IgD-negative memory B cell (primary cell): ENCODE data around the gene UBE2D4. TPM values are rescaled to one million over a fixed set of nuclear protein-coding genes. Genes with fewer than 3 reads are reported as not detected.
"Not testable (repeated sequence)": the region's sequence is repeated elsewhere in the genome, so short reads cannot be mapped to it uniquely, and the experiment has no call there.

Source experiments
- H3K27ac Mint-ChIP-seq, 3 donors: one replicate each; pipeline ENCODE4 v1.8.0; 2020 to 2022; ENCODE audit warnings: mild to moderate bottlenecking in 3 of 3, mixed read lengths in 3 of 3, moderate library complexity in 1 of 3
- H3K27me3 Mint-ChIP-seq: one replicate; pipeline ENCODE4 v1.8.0; 2021; ENCODE audit warnings: mixed read lengths
- H3K36me3 Mint-ChIP-seq: one replicate; pipeline ENCODE4 v1.8.0; 2020; ENCODE audit warnings: mild to moderate bottlenecking, mixed read lengths
- H3K4me1 Mint-ChIP-seq, 3 donors: one replicate each; pipeline ENCODE4 v1.8.0; 2020 to 2022; ENCODE audit warnings: mixed read lengths in 3 of 3, mild to moderate bottlenecking in 1 of 3
- H3K4me3 Mint-ChIP-seq, 4 donors: one replicate each; pipeline ENCODE4 v1.8.0; 2020 to 2022; ENCODE audit warnings: mild to moderate bottlenecking in 4 of 4, mixed read lengths in 4 of 4, moderate library complexity in 3 of 4
- H3K9me3 Mint-ChIP-seq, 3 donors: one replicate each; pipeline ENCODE4 v1.8.0; 2020 to 2021; ENCODE audit warnings: mixed read lengths in 3 of 3, mild to moderate bottlenecking in 1 of 3
- polyA plus RNA-seq: library from polyadenylated mRNA; unstranded; fragments of 300-500 nt; fragmentation: Illumina TruSeq; gene quantifications from one replicate; pipeline ENCODE4 v1.2.3, GENCODE V29; 2021

Gene UBE2D4
- polyA plus RNA-seq, 1 donor from 2014 or later: 15.1 TPM

GRCh38 chr7:43969586-43969985 is 43.4 kb downstream of the UBE2D4 start:
- not testable (repeated sequence) for H3K27me3 Mint-ChIP-seq, H3K36me3 Mint-ChIP-seq, H3K4me3 Mint-ChIP-seq, H3K27ac Mint-ChIP-seq, H3K4me1 Mint-ChIP-seq, H3K9me3 Mint-ChIP-seq

GRCh38 chr7:43970698-43971097 is 44.5 kb downstream of the UBE2D4 start:
- not testable (repeated sequence) for H3K27me3 Mint-ChIP-seq, H3K36me3 Mint-ChIP-seq, H3K9me3 Mint-ChIP-seq, H3K4me3 Mint-ChIP-seq, H3K27ac Mint-ChIP-seq, H3K4me1 Mint-ChIP-seq

- H3K4me1 Mint-ChIP-seq, H3K4me3 Mint-ChIP-seq, H3K9me3 Mint-ChIP-seq, H3K27ac Mint-ChIP-seq, H3K36me3 Mint-ChIP-seq, H3K27me3 Mint-ChIP-seq: not testable (repeated sequence)
These were observed 47.9 kb downstream of the UBE2D4 start for GRCh38 chr7:43974033-43974573.

- not testable (repeated sequence) for H3K36me3 Mint-ChIP-seq, H3K9me3 Mint-ChIP-seq, H3K4me3 Mint-ChIP-seq, H3K27ac Mint-ChIP-seq, H3K4me1 Mint-ChIP-seq, H3K27me3 Mint-ChIP-seq
These were observed 48.7 kb downstream of the UBE2D4 start for GRCh38 chr7:43974725-43975482.

GRCh38 chr7:43977525-43977924 is 51.3 kb downstream of the UBE2D4 start:
- Mint-ChIP-seq H3K4me3 (no peak overlapping the region), H3K27me3 (no peaks in the 10 kb centered on the region), H3K36me3 (no peaks in the 10 kb centered on the region), H3K9me3 (no peaks in the 10 kb centered on the region), H3K4me1 (peaks cover 0 to 1% (median 0%) of the 10 kb centered on the region in 3 donors), H3K27ac (no peak overlapping the region)

GRCh38 chr7:43978102-43978501 is 51.9 kb downstream of the UBE2D4 start:
- not testable (repeated sequence) for H3K27ac Mint-ChIP-seq, H3K27me3 Mint-ChIP-seq, H3K36me3 Mint-ChIP-seq, H3K4me1 Mint-ChIP-seq, H3K9me3 Mint-ChIP-seq
- H3K4me3 Mint-ChIP-seq: peak overlapping the region in 1 of 4 donors; percentile 74

- H3K36me3 Mint-ChIP-seq, H3K27ac Mint-ChIP-seq, H3K4me1 Mint-ChIP-seq, H3K9me3 Mint-ChIP-seq, H3K27me3 Mint-ChIP-seq, H3K4me3 Mint-ChIP-seq: not testable (repeated sequence)
These were observed 56.6 kb downstream of the UBE2D4 start for GRCh38 chr7:43982848-43983247.

GRCh38 chr7:43983736-43984135 is 57.5 kb downstream of the UBE2D4 start:
- H3K36me3 Mint-ChIP-seq, H3K4me3 Mint-ChIP-seq, H3K9me3 Mint-ChIP-seq, H3K27ac Mint-ChIP-seq, H3K27me3 Mint-ChIP-seq, H3K4me1 Mint-ChIP-seq: not testable (repeated sequence)

- H3K27me3 Mint-ChIP-seq, H3K9me3 Mint-ChIP-seq, H3K36me3 Mint-ChIP-seq, H3K4me1 Mint-ChIP-seq: not testable (repeated sequence)
- Mint-ChIP-seq H3K4me3 (peak overlapping the region in 3 of 4 donors; percentile 64 to 82 (median 71)), H3K27ac (peak overlapping the region in 1 of 3 donors; percentile 43)
These were observed 59.9 kb downstream of the UBE2D4 start for GRCh38 chr7:43985904-43986864.

GRCh38 chr7:43987476-43987875 is 61.2 kb downstream of the UBE2D4 start:
- H3K4me1 Mint-ChIP-seq, H3K27me3 Mint-ChIP-seq, H3K9me3 Mint-ChIP-seq, H3K27ac Mint-ChIP-seq, H3K4me3 Mint-ChIP-seq, H3K36me3 Mint-ChIP-seq: not testable (repeated sequence)

GRCh38 chr7:43990011-43990585 is 63.9 kb downstream of the UBE2D4 start:
- H3K36me3 Mint-ChIP-seq, H3K9me3 Mint-ChIP-seq, H3K27ac Mint-ChIP-seq, H3K4me3 Mint-ChIP-seq, H3K27me3 Mint-ChIP-seq, H3K4me1 Mint-ChIP-seq: not testable (repeated sequence)

- not testable (repeated sequence) for H3K9me3 Mint-ChIP-seq, H3K36me3 Mint-ChIP-seq, H3K27me3 Mint-ChIP-seq, H3K4me1 Mint-ChIP-seq, H3K27ac Mint-ChIP-seq, H3K4me3 Mint-ChIP-seq
These were observed 64.6 kb downstream of the UBE2D4 start for GRCh38 chr7:43990829-43991228.

- Mint-ChIP-seq H3K27ac (peak overlapping the region in 1 of 3 donors; percentile 46), H3K4me3 (peak overlapping the region in 3 of 4 donors; percentile 23 to 80 (median 77))
- H3K36me3 Mint-ChIP-seq, H3K27me3 Mint-ChIP-seq, H3K4me1 Mint-ChIP-seq, H3K9me3 Mint-ChIP-seq: not testable (repeated sequence)
These were observed 66.7 kb downstream of the UBE2D4 start for GRCh38 chr7:43992896-43993295.

- H3K4me3 Mint-ChIP-seq, H3K27ac Mint-ChIP-seq, H3K27me3 Mint-ChIP-seq, H3K4me1 Mint-ChIP-seq, H3K36me3 Mint-ChIP-seq, H3K9me3 Mint-ChIP-seq: not testable (repeated sequence)
These were observed 68.4 kb downstream of the UBE2D4 start for GRCh38 chr7:43994681-43995080.

- not testable (repeated sequence) for H3K27ac Mint-ChIP-seq, H3K9me3 Mint-ChIP-seq, H3K4me3 Mint-ChIP-seq, H3K4me1 Mint-ChIP-seq, H3K27me3 Mint-ChIP-seq, H3K36me3 Mint-ChIP-seq
These were observed 71.3 kb downstream of the UBE2D4 start, which contains the start of gene SPDYE1 for GRCh38 chr7:43997532-43997931. Gene SPDYE1, plus strand, starts transcription at chr7:43997897. Its CDS starts 2,053 bp downstream, at chr7:43999950.
